Astrocyte (in vitro differentiated cells and primary cell): Measurements from ENCODE around the gene THOC6.

ENCODE experiments used
- EZH2 ChIP-seq: IDR thresholded peaks from 2 replicates; pipeline ENCODE4 v1.6.1; 2012; ENCODE audit warnings: mild to moderate bottlenecking, low read length, inconsistent platforms; ENCODE audit not compliant: insufficient read depth
- TF ChIP-seq, protein P1 (sequence below): IDR thresholded peaks from 2 replicates; pipeline ENCODE4 v1.5.1; 2011; ENCODE audit warnings: low read depth, mild to moderate bottlenecking, inconsistent platforms, low read length, moderate library complexity; ENCODE audit not compliant: insufficient read depth

DNA sequence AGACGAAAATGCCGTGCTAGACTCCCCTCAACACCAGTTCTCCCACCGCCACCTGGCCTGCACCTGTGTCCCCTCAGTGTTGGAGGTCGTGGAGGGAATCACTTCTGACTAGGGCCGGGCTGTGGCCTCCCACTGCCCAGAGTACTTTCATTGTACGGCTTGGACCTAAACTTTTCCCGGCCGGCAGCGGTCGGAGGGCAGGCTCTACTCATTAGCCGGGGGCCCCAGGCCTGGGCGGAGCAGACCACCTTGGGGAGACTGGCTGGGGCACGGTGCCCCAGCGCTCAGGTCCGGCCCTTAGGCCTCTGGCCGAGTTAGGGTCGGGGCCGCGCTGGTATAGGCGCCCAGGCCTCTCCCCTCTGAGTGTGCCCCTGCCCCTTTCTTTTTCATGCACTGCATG is 6.5 kb upstream of the THOC6 start:
- TF ChIP-seq, protein P1, sequence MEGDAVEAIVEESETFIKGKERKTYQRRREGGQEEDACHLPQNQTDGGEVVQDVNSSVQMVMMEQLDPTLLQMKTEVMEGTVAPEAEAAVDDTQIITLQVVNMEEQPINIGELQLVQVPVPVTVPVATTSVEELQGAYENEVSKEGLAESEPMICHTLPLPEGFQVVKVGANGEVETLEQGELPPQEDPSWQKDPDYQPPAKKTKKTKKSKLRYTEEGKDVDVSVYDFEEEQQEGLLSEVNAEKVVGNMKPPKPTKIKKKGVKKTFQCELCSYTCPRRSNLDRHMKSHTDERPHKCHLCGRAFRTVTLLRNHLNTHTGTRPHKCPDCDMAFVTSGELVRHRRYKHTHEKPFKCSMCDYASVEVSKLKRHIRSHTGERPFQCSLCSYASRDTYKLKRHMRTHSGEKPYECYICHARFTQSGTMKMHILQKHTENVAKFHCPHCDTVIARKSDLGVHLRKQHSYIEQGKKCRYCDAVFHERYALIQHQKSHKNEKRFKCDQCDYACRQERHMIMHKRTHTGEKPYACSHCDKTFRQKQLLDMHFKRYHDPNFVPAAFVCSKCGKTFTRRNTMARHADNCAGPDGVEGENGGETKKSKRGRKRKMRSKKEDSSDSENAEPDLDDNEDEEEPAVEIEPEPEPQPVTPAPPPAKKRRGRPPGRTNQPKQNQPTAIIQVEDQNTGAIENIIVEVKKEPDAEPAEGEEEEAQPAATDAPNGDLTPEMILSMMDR, result no peak
- TF ChIP-seq EZH2, result no peak
